Cardiac muscle cell (in vitro differentiated cells and primary cell): Measurements from ENCODE around the gene DBP. TPM values are rescaled to one million over a fixed set of nuclear protein-coding genes. Genes with fewer than 3 reads are reported as not detected.
A peak's percentile ranks its signal among the peaks of the same experiment; 100 is the strongest.
"Not testable (repeated sequence)": the region's sequence is repeated elsewhere in the genome, so short reads cannot be mapped to it uniquely, and the experiment has no call there.

Source experiments
- DNase-seq, 2 donors: peaks; one replicate each; pipeline versions ENCODE4 v3.0.0 to v3.0.0-alpha.2; 2010 to 2017; ENCODE audit warnings: low read depth in 1 of 2, low spot score in 1 of 2
- H3K27ac ChIP-seq: fragments of 200-600 bp; sonication (generic); 2 replicates; pipeline ENCODE4 v1.5.1; 2016
- H3K27me3 ChIP-seq: fragments of 200-600 bp; sonication (generic); 2 replicates; pipeline ENCODE4 v1.6.0; 2016; ENCODE audit warnings: control low read depth
- H3K36me3 ChIP-seq: fragments of 200-600 bp; sonication (generic); 2 replicates; pipeline ENCODE4 v1.5.1; 2016; ENCODE audit warnings: control low read depth
- H3K4me1 ChIP-seq: fragments of 200-600 bp; sonication (generic); 2 replicates; pipeline ENCODE4 v1.8.1; 2017; ENCODE audit warnings: low read depth, mild to moderate bottlenecking, mixed run types
- H3K4me3 ChIP-seq: fragments of 200-600 bp; sonication (generic); 2 replicates; pipeline ENCODE4 v1.5.1; 2016; ENCODE audit warnings: mild to moderate bottlenecking
- H3K9me3 ChIP-seq: fragments of 200-600 bp; sonication (generic); 2 replicates; pipeline ENCODE4 v1.5.1; 2017; ENCODE audit warnings: low read depth, mild to moderate bottlenecking, control low read depth
- polyA plus RNA-seq: library from polyadenylated mRNA; unstranded; fragments of >200 nt; fragmentation: Nextera tagmentation; extraction: Ambion mirVana; gene quantifications from 2 replicates; pipeline ENCODE4 v1.2.1, GENCODE V29; 2016
- total RNA-seq: library from RNA; depleted of rRNA; stranded (reverse); fragments of >200 nt; gene quantifications from 2 replicates; pipeline ENCODE4 v1.2.3, GENCODE V29; 2016
- TF ChIP-seq, protein P1 (sequence below): IDR thresholded peaks from 2 replicates; pipeline ENCODE4 v1.5.1; 2012; ENCODE audit warnings: low read depth, mild to moderate bottlenecking, low read length

The DBP gene
- total and polyA plus RNA-seq, 2 experiments from 2014 or later, result 23.3 to 30.0 TPM

GRCh38 chr19:48661711-48662090, 24.5 kb upstream of the DBP start:
- no peaks in the 10 kb centered on the region for H3K36me3 ChIP-seq
- H3K27me3 ChIP-seq, result no peaks in the 10 kb centered on the region
- no peak for DNase-seq
- TF ChIP-seq, protein P1, sequence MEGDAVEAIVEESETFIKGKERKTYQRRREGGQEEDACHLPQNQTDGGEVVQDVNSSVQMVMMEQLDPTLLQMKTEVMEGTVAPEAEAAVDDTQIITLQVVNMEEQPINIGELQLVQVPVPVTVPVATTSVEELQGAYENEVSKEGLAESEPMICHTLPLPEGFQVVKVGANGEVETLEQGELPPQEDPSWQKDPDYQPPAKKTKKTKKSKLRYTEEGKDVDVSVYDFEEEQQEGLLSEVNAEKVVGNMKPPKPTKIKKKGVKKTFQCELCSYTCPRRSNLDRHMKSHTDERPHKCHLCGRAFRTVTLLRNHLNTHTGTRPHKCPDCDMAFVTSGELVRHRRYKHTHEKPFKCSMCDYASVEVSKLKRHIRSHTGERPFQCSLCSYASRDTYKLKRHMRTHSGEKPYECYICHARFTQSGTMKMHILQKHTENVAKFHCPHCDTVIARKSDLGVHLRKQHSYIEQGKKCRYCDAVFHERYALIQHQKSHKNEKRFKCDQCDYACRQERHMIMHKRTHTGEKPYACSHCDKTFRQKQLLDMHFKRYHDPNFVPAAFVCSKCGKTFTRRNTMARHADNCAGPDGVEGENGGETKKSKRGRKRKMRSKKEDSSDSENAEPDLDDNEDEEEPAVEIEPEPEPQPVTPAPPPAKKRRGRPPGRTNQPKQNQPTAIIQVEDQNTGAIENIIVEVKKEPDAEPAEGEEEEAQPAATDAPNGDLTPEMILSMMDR, result no peak
- no peak overlapping the region for H3K27ac ChIP-seq
- H3K9me3 ChIP-seq, result no peaks in the 10 kb centered on the region
- H3K4me1 ChIP-seq, result no peaks in the 10 kb centered on the region
- no peak overlapping the region for H3K4me3 ChIP-seq

- H3K27me3 ChIP-seq, result no peaks in the 10 kb centered on the region
- no peak overlapping the region for H3K27ac ChIP-seq
- TF ChIP-seq, protein P1, result no peak
- no peaks in the 10 kb centered on the region for H3K9me3 ChIP-seq
- H3K4me1 ChIP-seq, result no peaks in the 10 kb centered on the region
- H3K36me3 ChIP-seq, result no peaks in the 10 kb centered on the region
- H3K4me3 ChIP-seq, result no peak overlapping the region
- DNase-seq, result peak; percentile 78 to 91
These were observed 23.9 kb upstream of the DBP start for GRCh38 chr19:48660852-48661710.

DNA sequence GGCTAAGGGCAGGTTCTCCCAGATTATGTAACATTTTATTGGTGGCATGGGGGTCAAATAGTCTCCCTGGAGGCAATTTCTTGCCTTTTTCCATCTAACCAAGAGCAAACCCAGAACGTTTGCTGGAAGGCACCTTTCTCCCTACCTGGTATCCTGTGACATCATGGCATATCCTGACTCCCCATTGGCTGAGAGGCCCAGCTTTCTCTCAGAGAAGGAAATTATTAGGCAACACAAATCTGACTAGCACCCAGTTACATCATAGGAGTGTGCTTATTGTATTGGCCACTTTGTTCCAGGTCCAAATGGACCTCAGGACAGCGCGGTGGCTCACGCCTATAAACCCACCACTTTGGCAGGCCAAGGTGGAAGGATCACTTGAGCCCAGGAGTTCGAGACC, 22.6 kb upstream of the DBP start:
- Histone ChIP-seq H3K4me3 (no peak overlapping the region), H3K4me1 (no peaks in the 10 kb centered on the region), H3K27ac (no peak overlapping the region), H3K27me3 (no peaks in the 10 kb centered on the region), H3K36me3 (no peaks in the 10 kb centered on the region), H3K9me3 (no peaks in the 10 kb centered on the region)
- TF ChIP-seq, protein P1, result no peak
- DNase-seq, result no peak

DNA sequence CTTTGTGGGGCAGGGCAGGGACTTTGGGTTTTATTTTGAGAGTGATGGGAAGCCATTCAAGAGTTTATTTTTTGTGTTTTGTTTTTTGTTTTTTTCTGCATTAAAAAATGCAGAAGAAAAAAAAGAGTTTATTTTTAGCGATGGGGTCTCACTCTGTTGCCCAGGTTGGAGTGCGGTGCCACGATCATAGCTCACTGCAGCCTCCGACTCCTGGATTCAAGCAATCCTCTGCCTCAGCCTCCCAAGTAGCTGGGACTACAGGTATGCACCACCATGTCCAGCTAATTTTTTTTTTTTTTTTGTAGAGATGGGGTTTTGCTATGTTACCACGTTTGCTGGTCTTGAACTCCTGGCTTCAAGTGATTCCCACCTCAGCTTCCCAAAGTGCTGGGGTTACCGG, 21.3 kb upstream of the DBP start:
- no peaks in the 10 kb centered on the region for H3K27me3 ChIP-seq
- no peaks in the 10 kb centered on the region for H3K9me3 ChIP-seq
- TF ChIP-seq, protein P1, result no peak
- H3K36me3 ChIP-seq, result no peaks in the 10 kb centered on the region
- no peak for DNase-seq
- no peak overlapping the region for H3K4me3 ChIP-seq
- H3K4me1 ChIP-seq, result no peaks in the 10 kb centered on the region
- H3K27ac ChIP-seq, result no peak overlapping the region

GRCh38 chr19:48657828-48658227, 20.6 kb upstream of the DBP start:
- not testable (repeated sequence) for H3K27ac ChIP-seq, H3K4me1 ChIP-seq, H3K27me3 ChIP-seq, DNase-seq, H3K36me3 ChIP-seq, H3K9me3 ChIP-seq, H3K4me3 ChIP-seq

DNA sequence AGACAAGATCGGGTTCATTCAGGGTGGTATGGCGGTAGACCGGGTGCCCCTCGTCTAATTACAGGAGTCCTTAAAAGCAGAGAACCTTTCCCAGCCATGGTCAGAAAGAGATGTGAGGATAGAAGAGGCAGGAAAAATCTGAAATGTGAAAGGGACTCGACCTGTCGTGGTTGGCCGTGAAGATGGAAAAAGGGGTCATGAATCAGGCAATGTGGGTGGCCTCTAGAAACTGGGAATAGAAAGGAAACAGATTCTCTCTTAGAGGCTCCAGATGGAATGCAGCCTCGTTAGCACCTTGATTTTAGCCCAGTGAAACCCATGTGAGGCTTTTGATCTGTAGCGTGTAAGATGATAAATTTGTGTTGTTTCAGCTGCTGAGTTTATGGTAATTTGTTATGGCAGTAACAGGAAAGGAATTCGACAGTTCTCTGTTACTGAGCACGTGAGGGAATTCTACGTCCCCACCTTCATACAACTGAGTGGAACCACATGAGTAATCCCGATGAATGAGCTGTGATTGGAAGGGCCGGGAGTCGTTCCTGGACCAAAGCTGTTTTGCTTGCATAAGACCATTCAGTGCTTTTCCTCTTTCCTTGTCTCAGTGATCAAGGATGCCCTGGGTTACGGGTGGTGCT, 19.8 kb upstream of the DBP start:
- TF ChIP-seq, protein P1, result no peak
- H3K27me3 ChIP-seq, result no peaks in the 10 kb centered on the region
- H3K4me1 ChIP-seq, result no peaks in the 10 kb centered on the region
- no peak overlapping the region for H3K27ac ChIP-seq
- no peaks in the 10 kb centered on the region for H3K9me3 ChIP-seq
- no peaks in the 10 kb centered on the region for H3K36me3 ChIP-seq
- DNase-seq, result peak in 1 of 2 donors; percentile 76
- H3K4me3 ChIP-seq, result no peak overlapping the region
